HepG2 (cell line): Measurements from ENCODE around the gene TBCCD1. TPM values are rescaled to one million over a fixed set of nuclear protein-coding genes. Genes with fewer than 3 reads are reported as not detected.
A peak's percentile ranks its signal among the peaks of the same experiment; 100 is the strongest.

Experiments
- ARNTL ChIP-seq: sonication (generic); formaldehyde crosslinking; IDR thresholded peaks from 2 replicates; pipeline ENCODE4 v1.4.0; 2020; ENCODE audit warnings: mild to moderate bottlenecking, missing genetic modification reagents
- CEBPB ChIP-seq: IDR thresholded peaks from 2 replicates; pipeline ENCODE4 v1.6.1; 2011; ENCODE audit warnings: low read depth, low read length, improper control_type of control experiment, borderline replicate concordance
- CHD4 ChIP-seq: fragments of 200-600 bp; sonication (generic); IDR thresholded peaks from 2 replicates; pipeline ENCODE4 v1.7.0; 2017; ENCODE audit warnings: mild to moderate bottlenecking, low read length, borderline replicate concordance
- ETV6 ChIP-seq: sonication (generic); formaldehyde crosslinking; conservative IDR thresholded peaks from 2 replicates; pipeline ENCODE4 v1.4.0; 2020; ENCODE audit warnings: missing genetic modification reagents
- HMGXB4 ChIP-seq, 2 experiments: sonication (generic) in 1 of 2; formaldehyde crosslinking in 1 of 2; IDR thresholded peaks; 2 replicates each; pipeline versions ENCODE4 v1.4.0 to v1.6.1; 2018 to 2020; ENCODE audit warnings: missing genetic modification reagents in 2 of 2, borderline replicate concordance in 1 of 2, low read depth in 1 of 2, mild to moderate bottlenecking in 1 of 2, missing biosample characterization in 1 of 2
- KMT2A ChIP-seq: sonication (generic); formaldehyde crosslinking; IDR thresholded peaks from 2 replicates; pipeline ENCODE4 v1.4.0; 2020; ENCODE audit warnings: missing genetic modification reagents
- SAP130 ChIP-seq: IDR thresholded peaks from 2 replicates; pipeline ENCODE4 v1.6.1; 2016; ENCODE audit warnings: low read depth
- SMARCE1 ChIP-seq: fragments of 450-650 bp; IDR thresholded peaks from 2 replicates; pipeline ENCODE4 v1.6.1; 2017; ENCODE audit warnings: borderline replicate concordance
- TRAFD1 ChIP-seq: sonication (generic); formaldehyde crosslinking; IDR thresholded peaks from 2 replicates; pipeline ENCODE4 v1.5.1; 2020; ENCODE audit warnings: missing genetic modification reagents, mild to moderate bottlenecking, borderline replicate concordance
- ZNF468 ChIP-seq: sonication (generic); formaldehyde crosslinking; IDR thresholded peaks from 2 replicates; pipeline ENCODE4 v1.8.0; 2022; ENCODE audit warnings: mild to moderate bottlenecking, moderate library complexity, missing genetic modification reagents
- ZNF644 ChIP-seq: IDR thresholded peaks from 2 replicates; pipeline ENCODE4 v1.6.1; 2016; ENCODE audit warnings: low read depth
- ZNF891 ChIP-seq: sonication (generic); formaldehyde crosslinking; IDR thresholded peaks from 2 replicates; pipeline ENCODE4 v1.5.0; 2020; ENCODE audit warnings: mild to moderate bottlenecking, missing genetic modification reagents
- polyA plus RNA-seq, 8 experiments: library from polyadenylated mRNA; depleted of rRNA in 3 of 8; stranded (reverse) in 7 of 8; unstranded in 1 of 8; fragments of >200 nt; fragmentation: Illumina TruSeq in 4 of 8; extraction: Trizol in 4 of 8; gene quantifications; 2 replicates each; pipeline versions ENCODE4 v1.2.1 to v1.2.3, GENCODE V29; 2011 to 2016; ENCODE audit warnings: low read depth in 4 of 8, missing spikeins in 1 of 8, mixed read lengths in 1 of 8; ENCODE audit not compliant: insufficient read depth in 1 of 8
- total RNA-seq, 5 experiments: library from RNA; depleted of rRNA; stranded (reverse); fragments of >200 nt; fragmentation: Illumina TruSeq; extraction: Trizol; gene quantifications; 2 replicates each; pipeline ENCODE4 v1.2.3, GENCODE V29; 2016; ENCODE audit warnings: low read depth in 1 of 5
- TF ChIP-seq, protein P1 (sequence below): sonication (generic); formaldehyde crosslinking; IDR thresholded peaks from 2 replicates; pipeline ENCODE4 v1.5.1; 2020; ENCODE audit warnings: missing genetic modification reagents, mild to moderate bottlenecking, borderline replicate concordance
- TF ChIP-seq, protein P2 (sequence below): sonication (generic); formaldehyde crosslinking; IDR thresholded peaks from 2 replicates; pipeline ENCODE4 v1.4.0; 2020; ENCODE audit warnings: mild to moderate bottlenecking, missing genetic modification reagents, borderline replicate concordance
- TF ChIP-seq, protein P3 (sequence below): sonication (generic); formaldehyde crosslinking; IDR thresholded peaks from 2 replicates; pipeline ENCODE4 v1.4.0; 2020; ENCODE audit warnings: missing genetic modification reagents

The TBCCD1 gene
- total and polyA plus RNA-seq, 2 of the 13 experiments (the other 11 are each of a cell fraction or from before 2014, with no cell fraction given), result 13.6 to 16.2 TPM

DNA sequence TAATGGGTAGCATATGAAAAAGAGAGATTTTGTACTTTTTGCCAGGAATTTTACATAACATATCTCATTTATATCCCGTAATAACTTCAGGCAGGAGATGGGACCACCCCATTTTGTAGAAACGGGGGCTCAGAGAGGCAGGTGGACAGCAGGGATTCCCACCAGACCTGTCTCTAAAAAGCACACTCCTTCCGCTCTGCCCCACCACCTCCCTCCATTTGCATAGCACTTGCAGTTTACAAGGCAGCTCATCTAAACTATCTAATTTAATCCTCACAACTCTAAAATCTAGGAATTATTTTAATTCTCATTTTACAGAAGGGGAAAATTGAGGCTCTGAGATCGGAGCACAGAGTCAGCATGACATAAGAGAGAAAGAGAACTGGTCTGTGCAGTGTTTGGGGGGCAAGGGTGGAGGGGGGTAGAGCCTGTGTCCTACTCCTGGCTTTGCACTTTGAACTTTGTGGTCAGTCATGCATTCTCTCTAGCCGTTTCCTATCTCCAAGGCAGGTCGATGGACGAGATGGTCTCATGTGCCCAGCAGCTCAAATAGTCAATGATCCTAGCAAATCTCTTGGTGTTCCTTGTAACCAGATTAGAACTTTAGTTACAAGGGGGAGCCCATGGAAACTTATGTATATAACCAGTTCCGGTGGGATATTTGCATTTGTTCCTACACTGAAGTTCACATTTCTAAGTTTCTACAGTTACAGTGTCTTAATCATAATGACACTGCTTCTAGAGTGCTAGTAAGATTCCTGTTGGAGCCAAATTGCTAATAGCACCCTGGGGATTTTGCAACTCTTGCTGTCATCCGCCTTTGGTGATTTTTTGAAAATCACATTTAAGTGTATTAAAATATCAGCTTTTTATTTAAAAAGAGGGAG, 41.5 kb downstream of the TBCCD1 start (continued):
- TF ChIP-seq CHD4 (no peak), HMGXB4 (CRISPR knock-in tag; IDR thresholded peaks at IDR 0.05; ENCODE audit: borderline replicate concordance in 1 of 2, low read depth in 1 of 2) (peak in 1 of 2 experiments; percentile 18; a peak in 1 of 4 replicates), ZNF468 (CRISPR knock-in tag) (no peak), ARNTL (CRISPR knock-in tag) (no peak), ZNF644 (CRISPR knock-in tag) (peak; percentile 89), KMT2A (CRISPR knock-in tag) (no peak), ZNF891 (CRISPR knock-in tag) (no peak), SMARCE1 (no peak), CEBPB (no peak), ETV6 (CRISPR knock-in tag) (no peak), SAP130 (peak; percentile 41), TRAFD1 (CRISPR knock-in tag) (no peak)
- TF ChIP-seq, protein P1, sequence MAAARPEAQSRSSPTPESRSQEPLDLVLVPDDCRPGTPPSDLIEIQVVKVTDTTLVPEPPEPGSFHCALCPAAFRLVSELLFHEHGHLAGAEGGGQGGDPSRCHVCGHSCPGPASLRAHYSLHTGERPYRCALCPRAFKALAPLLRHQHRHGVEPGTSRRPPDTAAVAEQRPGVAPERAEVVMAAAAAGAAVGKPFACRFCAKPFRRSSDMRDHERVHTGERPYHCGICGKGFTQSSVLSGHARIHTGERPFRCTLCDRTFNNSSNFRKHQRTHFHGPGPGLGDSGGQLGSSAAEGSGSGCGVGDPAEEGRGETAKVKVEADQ (CRISPR knock-in tag), result no peak
- TF ChIP-seq, protein P2, sequence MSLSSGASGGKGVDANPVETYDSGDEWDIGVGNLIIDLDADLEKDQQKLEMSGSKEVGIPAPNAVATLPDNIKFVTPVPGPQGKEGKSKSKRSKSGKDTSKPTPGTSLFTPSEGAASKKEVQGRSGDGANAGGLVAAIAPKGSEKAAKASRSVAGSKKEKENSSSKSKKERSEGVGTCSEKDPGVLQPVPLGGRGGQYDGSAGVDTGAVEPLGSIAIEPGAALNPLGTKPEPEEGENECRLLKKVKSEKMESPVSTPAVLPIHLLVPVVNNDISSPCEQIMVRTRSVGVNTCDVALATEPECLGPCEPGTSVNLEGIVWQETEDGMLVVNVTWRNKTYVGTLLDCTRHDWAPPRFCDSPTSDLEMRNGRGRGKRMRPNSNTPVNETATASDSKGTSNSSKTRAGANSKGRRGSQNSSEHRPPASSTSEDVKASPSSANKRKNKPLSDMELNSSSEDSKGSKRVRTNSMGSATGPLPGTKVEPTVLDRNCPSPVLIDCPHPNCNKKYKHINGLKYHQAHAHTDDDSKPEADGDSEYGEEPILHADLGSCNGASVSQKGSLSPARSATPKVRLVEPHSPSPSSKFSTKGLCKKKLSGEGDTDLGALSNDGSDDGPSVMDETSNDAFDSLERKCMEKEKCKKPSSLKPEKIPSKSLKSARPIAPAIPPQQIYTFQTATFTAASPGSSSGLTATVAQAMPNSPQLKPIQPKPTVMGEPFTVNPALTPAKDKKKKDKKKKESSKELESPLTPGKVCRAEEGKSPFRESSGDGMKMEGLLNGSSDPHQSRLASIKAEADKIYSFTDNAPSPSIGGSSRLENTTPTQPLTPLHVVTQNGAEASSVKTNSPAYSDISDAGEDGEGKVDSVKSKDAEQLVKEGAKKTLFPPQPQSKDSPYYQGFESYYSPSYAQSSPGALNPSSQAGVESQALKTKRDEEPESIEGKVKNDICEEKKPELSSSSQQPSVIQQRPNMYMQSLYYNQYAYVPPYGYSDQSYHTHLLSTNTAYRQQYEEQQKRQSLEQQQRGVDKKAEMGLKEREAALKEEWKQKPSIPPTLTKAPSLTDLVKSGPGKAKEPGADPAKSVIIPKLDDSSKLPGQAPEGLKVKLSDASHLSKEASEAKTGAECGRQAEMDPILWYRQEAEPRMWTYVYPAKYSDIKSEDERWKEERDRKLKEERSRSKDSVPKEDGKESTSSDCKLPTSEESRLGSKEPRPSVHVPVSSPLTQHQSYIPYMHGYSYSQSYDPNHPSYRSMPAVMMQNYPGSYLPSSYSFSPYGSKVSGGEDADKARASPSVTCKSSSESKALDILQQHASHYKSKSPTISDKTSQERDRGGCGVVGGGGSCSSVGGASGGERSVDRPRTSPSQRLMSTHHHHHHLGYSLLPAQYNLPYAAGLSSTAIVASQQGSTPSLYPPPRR (CRISPR knock-in tag), result no peak
- TF ChIP-seq, protein P3, sequence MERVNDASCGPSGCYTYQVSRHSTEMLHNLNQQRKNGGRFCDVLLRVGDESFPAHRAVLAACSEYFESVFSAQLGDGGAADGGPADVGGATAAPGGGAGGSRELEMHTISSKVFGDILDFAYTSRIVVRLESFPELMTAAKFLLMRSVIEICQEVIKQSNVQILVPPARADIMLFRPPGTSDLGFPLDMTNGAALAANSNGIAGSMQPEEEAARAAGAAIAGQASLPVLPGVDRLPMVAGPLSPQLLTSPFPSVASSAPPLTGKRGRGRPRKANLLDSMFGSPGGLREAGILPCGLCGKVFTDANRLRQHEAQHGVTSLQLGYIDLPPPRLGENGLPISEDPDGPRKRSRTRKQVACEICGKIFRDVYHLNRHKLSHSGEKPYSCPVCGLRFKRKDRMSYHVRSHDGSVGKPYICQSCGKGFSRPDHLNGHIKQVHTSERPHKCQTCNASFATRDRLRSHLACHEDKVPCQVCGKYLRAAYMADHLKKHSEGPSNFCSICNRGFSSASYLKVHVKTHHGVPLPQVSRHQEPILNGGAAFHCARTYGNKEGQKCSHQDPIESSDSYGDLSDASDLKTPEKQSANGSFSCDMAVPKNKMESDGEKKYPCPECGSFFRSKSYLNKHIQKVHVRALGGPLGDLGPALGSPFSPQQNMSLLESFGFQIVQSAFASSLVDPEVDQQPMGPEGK (CRISPR knock-in tag), result peak; percentile 81
